22Rv1 (cell line): ENCODE data around the gene BAMBI.

Source experiments
- ZFX ChIP-seq: fragments of 450-650 bp; IDR thresholded peaks from 2 replicates; pipeline ENCODE4 v1.6.1; 2017; ENCODE audit warnings: antibody characterized with exemption, borderline replicate concordance
- TF ChIP-seq, protein P1 (sequence below): fragments of 450-650 bp; IDR thresholded peaks from 2 replicates; pipeline ENCODE4 v1.5.1; 2017; ENCODE audit warnings: mild to moderate bottlenecking

- TF ChIP-seq, protein P1, sequence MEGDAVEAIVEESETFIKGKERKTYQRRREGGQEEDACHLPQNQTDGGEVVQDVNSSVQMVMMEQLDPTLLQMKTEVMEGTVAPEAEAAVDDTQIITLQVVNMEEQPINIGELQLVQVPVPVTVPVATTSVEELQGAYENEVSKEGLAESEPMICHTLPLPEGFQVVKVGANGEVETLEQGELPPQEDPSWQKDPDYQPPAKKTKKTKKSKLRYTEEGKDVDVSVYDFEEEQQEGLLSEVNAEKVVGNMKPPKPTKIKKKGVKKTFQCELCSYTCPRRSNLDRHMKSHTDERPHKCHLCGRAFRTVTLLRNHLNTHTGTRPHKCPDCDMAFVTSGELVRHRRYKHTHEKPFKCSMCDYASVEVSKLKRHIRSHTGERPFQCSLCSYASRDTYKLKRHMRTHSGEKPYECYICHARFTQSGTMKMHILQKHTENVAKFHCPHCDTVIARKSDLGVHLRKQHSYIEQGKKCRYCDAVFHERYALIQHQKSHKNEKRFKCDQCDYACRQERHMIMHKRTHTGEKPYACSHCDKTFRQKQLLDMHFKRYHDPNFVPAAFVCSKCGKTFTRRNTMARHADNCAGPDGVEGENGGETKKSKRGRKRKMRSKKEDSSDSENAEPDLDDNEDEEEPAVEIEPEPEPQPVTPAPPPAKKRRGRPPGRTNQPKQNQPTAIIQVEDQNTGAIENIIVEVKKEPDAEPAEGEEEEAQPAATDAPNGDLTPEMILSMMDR, result no peak
- TF ChIP-seq ZFX, result no peak
These were observed 3.0 kb downstream of the BAMBI start for GRCh38 chr10:28680358-28680752.
